ENCODE results near the gene PANK4. TPM values are rescaled to one million over a fixed set of nuclear protein-coding genes. Genes with fewer than 3 reads are reported as not detected.

Gene PANK4
- total RNA-seq, 1 experiment from 2014 or later, result 24.4 TPM

- intact Hi-C loops (cut with micrococcal nuclease; ENCODE audit: unreplicated experiment), result no loop called here
- TF ChIP-seq, protein P1, sequence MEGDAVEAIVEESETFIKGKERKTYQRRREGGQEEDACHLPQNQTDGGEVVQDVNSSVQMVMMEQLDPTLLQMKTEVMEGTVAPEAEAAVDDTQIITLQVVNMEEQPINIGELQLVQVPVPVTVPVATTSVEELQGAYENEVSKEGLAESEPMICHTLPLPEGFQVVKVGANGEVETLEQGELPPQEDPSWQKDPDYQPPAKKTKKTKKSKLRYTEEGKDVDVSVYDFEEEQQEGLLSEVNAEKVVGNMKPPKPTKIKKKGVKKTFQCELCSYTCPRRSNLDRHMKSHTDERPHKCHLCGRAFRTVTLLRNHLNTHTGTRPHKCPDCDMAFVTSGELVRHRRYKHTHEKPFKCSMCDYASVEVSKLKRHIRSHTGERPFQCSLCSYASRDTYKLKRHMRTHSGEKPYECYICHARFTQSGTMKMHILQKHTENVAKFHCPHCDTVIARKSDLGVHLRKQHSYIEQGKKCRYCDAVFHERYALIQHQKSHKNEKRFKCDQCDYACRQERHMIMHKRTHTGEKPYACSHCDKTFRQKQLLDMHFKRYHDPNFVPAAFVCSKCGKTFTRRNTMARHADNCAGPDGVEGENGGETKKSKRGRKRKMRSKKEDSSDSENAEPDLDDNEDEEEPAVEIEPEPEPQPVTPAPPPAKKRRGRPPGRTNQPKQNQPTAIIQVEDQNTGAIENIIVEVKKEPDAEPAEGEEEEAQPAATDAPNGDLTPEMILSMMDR (IDR thresholded peaks at IDR 0.05; ENCODE audit: unreplicated experiment), result no peak
- Mint-ChIP-seq H3K36me3 (ENCODE audit: insufficient read depth, unreplicated experiment) (peaks cover 31% of the 10 kb centered on the region), H3K4me3 (ENCODE audit: low read depth, unreplicated experiment) (no peak overlapping the region), H3K9me3 (ENCODE audit: low read depth, unreplicated experiment) (no peaks in the 10 kb centered on the region), H3K4me1 (ENCODE audit: low read depth, unreplicated experiment) (no peaks in the 10 kb centered on the region), H3K27me3 (ENCODE audit: unreplicated experiment) (no peaks in the 10 kb centered on the region), H3K27ac (ENCODE audit: unreplicated experiment) (no peak overlapping the region)
- no peak for DNase-seq
- CTCF ChIA-PET, result no interaction called here
- BruUV-seq (replicated peaks), result no TSS peak
Observed at GRCh38 chr1:2517966-2518365, 8.4 kb downstream of the PANK4 start.

- CTCF ChIA-PET, result no interaction called here
- TF ChIP-seq, protein P1 (IDR thresholded peaks at IDR 0.05; ENCODE audit: unreplicated experiment), result no peak
- H3K27ac Mint-ChIP-seq (ENCODE audit: unreplicated experiment), result no peak overlapping the region
- H3K4me1 Mint-ChIP-seq (ENCODE audit: low read depth, unreplicated experiment), result no peaks in the 10 kb centered on the region
- DNase-seq, result no peak
- intact Hi-C loops (cut with micrococcal nuclease; ENCODE audit: unreplicated experiment), result no loop called here
- peaks cover 31% of the 10 kb centered on the region for H3K36me3 Mint-ChIP-seq (ENCODE audit: insufficient read depth, unreplicated experiment)
- H3K4me3 Mint-ChIP-seq (ENCODE audit: low read depth, unreplicated experiment), result no peak overlapping the region
- no TSS peak for BruUV-seq (replicated peaks)
- no peaks in the 10 kb centered on the region for H3K9me3 Mint-ChIP-seq (ENCODE audit: low read depth, unreplicated experiment)
- H3K27me3 Mint-ChIP-seq (ENCODE audit: unreplicated experiment), result no peaks in the 10 kb centered on the region
Observed at GRCh38 chr1:2516946-2517345, 9.4 kb downstream of the PANK4 start.

DNA sequence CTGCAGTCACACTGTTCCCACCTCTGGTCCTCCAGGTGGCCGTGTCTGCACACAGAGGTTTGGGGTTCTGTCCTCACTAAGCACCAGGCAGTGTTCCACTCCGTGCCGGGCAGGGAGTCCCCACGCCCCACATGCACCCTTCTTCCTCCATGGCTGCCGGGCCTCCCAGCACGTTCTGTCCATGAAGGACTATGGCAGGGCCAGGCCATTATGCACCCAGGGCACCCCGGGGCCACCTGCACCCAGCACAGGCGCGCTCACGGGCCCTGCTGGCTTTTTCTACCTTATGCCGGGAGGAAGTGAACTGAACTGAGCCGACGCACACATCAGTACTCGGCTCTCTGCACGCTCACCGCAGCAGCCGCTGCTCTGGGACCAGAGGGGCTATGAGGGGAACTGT, 10.3 kb downstream of the PANK4 start:
- CTCF ChIA-PET, result no interaction called here
- Mint-ChIP-seq H3K4me1 (ENCODE audit: low read depth, unreplicated experiment) (no peaks in the 10 kb centered on the region), H3K9me3 (ENCODE audit: low read depth, unreplicated experiment) (no peaks in the 10 kb centered on the region), H3K27me3 (ENCODE audit: unreplicated experiment) (no peaks in the 10 kb centered on the region), H3K4me3 (ENCODE audit: low read depth, unreplicated experiment) (no peak overlapping the region), H3K36me3 (ENCODE audit: insufficient read depth, unreplicated experiment) (peaks cover 34% of the 10 kb centered on the region), H3K27ac (ENCODE audit: unreplicated experiment) (no peak overlapping the region)
- no peak for DNase-seq
- no TSS peak for BruUV-seq (replicated peaks)
- intact Hi-C loops (cut with micrococcal nuclease; ENCODE audit: unreplicated experiment), result no loop called here
- TF ChIP-seq, protein P1 (IDR thresholded peaks at IDR 0.05; ENCODE audit: unreplicated experiment), result no peak

- TF ChIP-seq, protein P1 (IDR thresholded peaks at IDR 0.05; ENCODE audit: unreplicated experiment), result no peak
- CTCF ChIA-PET, result no interaction called here
- intact Hi-C loops (cut with micrococcal nuclease; ENCODE audit: unreplicated experiment), result no loop called here
Observed at GRCh38 chr1:2515763-2516080, 10.7 kb downstream of the PANK4 start.

More at GRCh38 chr1:2515763-2516080, 10.7 kb downstream of the PANK4 start:
- no peaks in the 10 kb centered on the region for H3K4me1 Mint-ChIP-seq (ENCODE audit: low read depth, unreplicated experiment)
- H3K36me3 Mint-ChIP-seq (ENCODE audit: insufficient read depth, unreplicated experiment), result peaks cover 32% of the 10 kb centered on the region
- H3K9me3 Mint-ChIP-seq (ENCODE audit: low read depth, unreplicated experiment), result no peaks in the 10 kb centered on the region
- H3K27me3 Mint-ChIP-seq (ENCODE audit: unreplicated experiment), result no peaks in the 10 kb centered on the region
- no peak for DNase-seq
- BruUV-seq (replicated peaks), result no TSS peak
- H3K4me3 Mint-ChIP-seq (ENCODE audit: low read depth, unreplicated experiment), result no peak overlapping the region
- H3K27ac Mint-ChIP-seq (ENCODE audit: unreplicated experiment), result no peak overlapping the region
